Activated T-helper 17 cell treated with anti-CD3 and anti-CD28 coated beads, Interleukin-2, amount 50 U/mL, for 72 hours (primary cell): ENCODE data around the gene DOK6. TPM values are rescaled to one million over a fixed set of nuclear protein-coding genes. Genes with fewer than 3 reads are reported as not detected.

Experiments
- ATAC-seq: fragments of 150-1000 bp; cut with Tn5 transposase; replicated peaks from 2 replicates; pipeline ENCODE4 v1.10.0; 2021; ENCODE audit warnings: mild to moderate bottlenecking, moderate library complexity
- H3K27ac Mint-ChIP-seq: one replicate; pipeline ENCODE4 v1.8.0; 2022; ENCODE audit warnings: mixed read lengths
- H3K27me3 Mint-ChIP-seq: one replicate; pipeline ENCODE4 v1.8.0; 2022; ENCODE audit warnings: mixed read lengths
- H3K36me3 Mint-ChIP-seq: one replicate; pipeline ENCODE4 v1.8.0; 2022; ENCODE audit warnings: low read depth, mild to moderate bottlenecking, mixed read lengths
- H3K4me1 Mint-ChIP-seq: one replicate; pipeline ENCODE4 v1.8.0; 2022; ENCODE audit warnings: mixed read lengths
- H3K4me3 Mint-ChIP-seq: one replicate; pipeline ENCODE4 v1.8.0; 2022; ENCODE audit warnings: mild to moderate bottlenecking, mixed read lengths
- H3K9me3 Mint-ChIP-seq: one replicate; pipeline ENCODE4 v1.8.0; 2022; ENCODE audit warnings: mixed read lengths
- total RNA-seq, 2 donors: library from RNA; stranded (reverse); gene quantifications; one replicate each; pipeline ENCODE4 v1.2.3, GENCODE V29; 2022

Gene DOK6
- total RNA-seq, 2 donors from 2014 or later, result not detected

DNA sequence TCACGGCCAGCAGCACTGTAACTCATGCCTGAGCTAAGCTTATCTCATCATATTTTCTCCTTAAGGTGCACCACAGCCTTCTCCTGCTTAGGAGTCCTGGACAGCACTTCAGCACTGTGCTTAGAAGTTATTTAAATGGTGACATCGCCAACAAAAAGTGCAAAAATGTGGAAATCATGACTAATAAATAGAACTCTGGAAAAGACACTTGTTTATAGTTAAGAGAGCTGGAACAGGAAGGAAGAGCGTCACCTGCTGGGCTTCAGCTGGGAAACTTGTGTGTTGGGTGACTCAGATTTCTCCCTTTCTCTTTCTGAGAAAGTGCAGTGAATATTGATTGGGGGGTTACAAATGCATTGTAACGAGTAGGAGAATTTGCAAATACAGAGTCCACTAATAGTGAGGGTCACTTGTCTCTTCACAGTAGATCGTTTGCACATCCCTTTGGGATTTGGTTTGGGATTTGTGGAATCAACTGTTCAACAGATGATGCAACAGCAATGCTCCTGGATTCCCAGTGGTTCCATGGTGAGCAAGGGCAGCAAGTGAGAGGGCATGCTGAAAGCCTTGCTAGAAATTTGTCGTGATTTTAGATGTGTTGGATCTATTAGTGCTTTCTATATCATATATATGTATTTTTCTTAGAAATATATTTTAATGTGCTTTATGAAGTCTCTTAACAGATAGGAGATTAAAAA is 84.2 kb downstream of the DOK6 start:
- Mint-ChIP-seq H3K36me3 (no peaks in the 10 kb centered on the region), H3K4me3 (no peak overlapping the region), H3K9me3 (peaks cover 3% of the 10 kb centered on the region), H3K4me1 (no peaks in the 10 kb centered on the region), H3K27me3 (peaks cover 13% of the 10 kb centered on the region), H3K27ac (no peak overlapping the region)
- ATAC-seq, result no peak

DNA sequence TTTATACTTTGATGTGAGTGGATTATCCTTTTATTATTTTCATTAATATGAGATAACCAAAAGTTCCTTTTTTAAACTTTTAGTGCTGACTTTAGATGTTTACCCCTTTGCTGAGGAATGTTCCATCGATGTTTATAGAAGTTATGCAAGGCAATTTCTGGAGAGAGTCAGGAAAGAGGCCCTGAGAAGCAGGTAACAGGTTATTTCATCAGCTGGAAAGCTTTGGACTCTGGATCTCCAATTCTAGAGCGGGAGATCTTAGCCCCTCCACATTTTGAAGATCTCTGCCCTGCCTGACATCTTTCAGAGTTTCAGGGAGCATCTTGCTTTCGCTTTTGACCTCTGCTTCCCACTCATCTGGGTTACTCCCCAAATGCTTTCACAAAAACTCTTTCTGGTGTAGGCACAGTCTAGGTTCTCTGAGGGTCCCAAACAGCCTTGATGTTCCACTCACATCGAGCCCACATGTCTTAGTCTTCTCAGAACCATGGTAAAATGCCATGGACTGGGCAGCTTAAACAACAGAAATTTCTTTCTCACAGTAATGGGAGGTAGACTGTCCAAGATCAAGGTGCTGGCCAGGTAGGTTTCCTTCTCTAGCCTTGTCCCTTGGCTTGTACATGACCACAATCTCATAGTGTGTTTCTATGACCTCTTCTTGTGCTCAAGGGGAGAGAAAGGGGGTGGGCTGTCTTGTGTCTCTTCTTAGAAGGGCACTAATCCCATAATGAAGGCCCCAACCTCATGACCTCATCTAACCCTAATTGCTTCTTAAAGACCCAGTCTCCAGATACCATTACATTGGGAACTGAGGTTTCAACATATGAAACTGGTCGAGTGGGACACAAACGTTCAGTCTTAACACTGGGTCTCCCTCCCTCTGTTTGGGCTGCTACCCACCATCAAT is 87.1 kb downstream of the DOK6 start:
- H3K36me3 Mint-ChIP-seq, result no peaks in the 10 kb centered on the region
- no peak for ATAC-seq
- H3K27ac Mint-ChIP-seq, result no peak overlapping the region
- peaks cover 3% of the 10 kb centered on the region for H3K9me3 Mint-ChIP-seq
- H3K4me3 Mint-ChIP-seq, result no peak overlapping the region
- no peaks in the 10 kb centered on the region for H3K4me1 Mint-ChIP-seq
- peaks cover 13% of the 10 kb centered on the region for H3K27me3 Mint-ChIP-seq

DNA sequence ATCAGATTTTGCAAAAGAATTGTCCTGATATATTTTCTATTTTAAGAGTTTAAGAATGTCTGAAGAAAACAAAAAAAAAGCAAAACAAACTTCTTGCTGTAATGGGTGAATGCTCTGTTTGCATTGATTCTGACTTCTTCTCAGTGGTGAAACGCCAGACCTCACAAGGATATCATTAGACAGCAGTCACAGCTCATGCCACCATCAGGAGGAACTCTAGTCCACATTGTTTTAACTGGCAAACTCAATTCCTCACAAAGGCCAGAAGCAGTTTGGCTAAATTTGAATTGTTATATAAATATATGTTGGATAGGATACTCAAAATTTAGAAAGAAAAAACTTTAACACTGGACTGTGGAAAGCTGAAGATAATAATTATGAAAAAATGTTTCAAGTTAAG is 89.4 kb downstream of the DOK6 start:
- no peak overlapping the region for H3K4me3 Mint-ChIP-seq
- no peaks in the 10 kb centered on the region for H3K36me3 Mint-ChIP-seq
- peaks cover 7% of the 10 kb centered on the region for H3K27me3 Mint-ChIP-seq
- H3K9me3 Mint-ChIP-seq, result peaks cover 3% of the 10 kb centered on the region
- no peak overlapping the region for H3K27ac Mint-ChIP-seq
- H3K4me1 Mint-ChIP-seq, result no peaks in the 10 kb centered on the region
- ATAC-seq, result no peak

DNA sequence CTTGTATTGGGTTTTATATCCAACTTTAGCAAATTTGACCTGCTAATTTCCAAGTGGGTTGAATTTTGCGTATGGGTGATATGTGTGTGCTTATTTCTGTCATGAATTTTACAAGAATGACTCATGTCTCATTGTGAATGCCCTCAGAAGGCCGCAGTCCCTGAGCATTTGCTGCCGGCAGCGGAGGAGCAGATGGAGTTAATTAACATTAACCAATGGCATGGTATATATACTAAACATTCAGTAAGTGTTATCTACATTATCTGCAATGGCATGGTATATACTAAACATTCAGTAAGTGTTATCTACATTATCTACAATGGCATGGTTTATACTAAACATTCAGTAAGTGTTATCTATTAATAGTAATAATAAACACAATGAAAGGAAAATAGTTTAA is 90.1 kb downstream of the DOK6 start:
- H3K9me3 Mint-ChIP-seq, result peaks cover 3% of the 10 kb centered on the region
- no peak overlapping the region for H3K27ac Mint-ChIP-seq
- no peaks in the 10 kb centered on the region for H3K4me1 Mint-ChIP-seq
- ATAC-seq, result no peak
- H3K27me3 Mint-ChIP-seq, result peaks cover 7% of the 10 kb centered on the region
- no peaks in the 10 kb centered on the region for H3K36me3 Mint-ChIP-seq
- H3K4me3 Mint-ChIP-seq, result no peak overlapping the region

DNA sequence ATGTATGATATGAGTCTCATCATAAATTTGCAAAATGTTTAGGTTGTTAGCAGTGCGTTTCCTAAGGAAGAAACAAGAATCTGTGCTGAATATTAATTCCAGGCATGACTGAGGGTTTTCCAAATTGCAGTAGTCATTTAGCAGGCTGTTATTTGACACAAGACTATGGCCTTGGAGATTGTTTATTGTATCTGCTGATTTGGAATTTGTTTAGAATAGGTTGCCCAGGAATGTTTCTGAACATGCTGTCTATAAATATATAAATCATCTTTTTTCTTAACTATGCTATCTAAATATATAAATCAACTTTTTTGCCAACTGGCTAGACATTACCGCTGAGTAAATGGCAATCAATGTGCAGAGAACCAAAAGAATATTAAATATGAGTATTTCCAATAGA is 90.9 kb downstream of the DOK6 start:
- H3K4me1 Mint-ChIP-seq, result no peaks in the 10 kb centered on the region

DNA sequence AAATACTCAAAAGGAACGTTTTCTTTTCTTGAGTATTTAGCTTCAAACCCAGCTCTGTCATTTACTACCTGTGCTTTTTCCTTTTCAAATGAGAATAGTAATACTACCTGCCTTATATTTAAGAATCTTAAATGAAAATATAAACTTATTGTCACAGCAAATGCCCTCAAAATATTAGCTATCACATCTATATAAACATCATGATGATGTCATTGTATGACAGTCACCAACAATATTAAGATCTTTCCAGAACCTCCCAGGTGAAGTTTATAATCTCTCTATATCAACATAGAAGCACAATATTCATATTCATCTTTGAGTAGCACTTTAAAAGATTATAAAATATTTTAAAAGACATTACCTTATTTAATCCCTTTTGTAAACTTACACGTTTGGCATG is 92.2 kb downstream of the DOK6 start:
- ATAC-seq, result no peak
- Mint-ChIP-seq H3K27me3 (peaks cover 6% of the 10 kb centered on the region), H3K4me1 (no peaks in the 10 kb centered on the region), H3K9me3 (peaks cover 3% of the 10 kb centered on the region), H3K4me3 (no peak overlapping the region), H3K27ac (no peak overlapping the region), H3K36me3 (no peaks in the 10 kb centered on the region)

More for the DNA sequence above, 90.9 kb downstream of the DOK6 start:
- H3K9me3 Mint-ChIP-seq, result peaks cover 3% of the 10 kb centered on the region
- H3K27ac Mint-ChIP-seq, result no peak overlapping the region
- ATAC-seq, result no peak
- H3K36me3 Mint-ChIP-seq, result no peaks in the 10 kb centered on the region
- H3K4me3 Mint-ChIP-seq, result no peak overlapping the region
- peaks cover 9% of the 10 kb centered on the region for H3K27me3 Mint-ChIP-seq

DNA sequence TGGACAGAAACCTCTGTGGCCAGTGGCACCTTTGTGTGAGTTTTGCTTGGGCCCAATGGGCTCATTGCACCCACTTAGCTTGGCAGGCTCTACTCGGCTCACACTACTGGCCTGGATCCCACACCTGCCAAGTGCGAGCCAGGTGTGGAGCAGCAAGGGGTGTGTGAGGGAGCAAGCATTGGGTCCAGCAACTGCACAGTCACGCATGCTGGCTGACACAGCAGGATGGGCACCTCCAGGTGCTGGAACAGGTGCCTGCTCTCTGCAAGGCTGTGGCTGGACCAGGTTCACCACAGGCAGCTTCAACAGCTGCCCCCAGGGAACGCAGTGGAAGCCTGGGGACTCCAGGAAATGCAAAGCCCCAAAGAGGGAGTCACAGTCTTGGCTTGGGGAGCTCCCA is 94.2 kb downstream of the DOK6 start:
- no peaks in the 10 kb centered on the region for H3K4me1 Mint-ChIP-seq
- H3K27ac Mint-ChIP-seq, result no peak overlapping the region
- peaks cover 9% of the 10 kb centered on the region for H3K27me3 Mint-ChIP-seq
- ATAC-seq, result no peak
- H3K9me3 Mint-ChIP-seq, result no peaks in the 10 kb centered on the region
- H3K36me3 Mint-ChIP-seq, result no peaks in the 10 kb centered on the region
- no peak overlapping the region for H3K4me3 Mint-ChIP-seq

DNA sequence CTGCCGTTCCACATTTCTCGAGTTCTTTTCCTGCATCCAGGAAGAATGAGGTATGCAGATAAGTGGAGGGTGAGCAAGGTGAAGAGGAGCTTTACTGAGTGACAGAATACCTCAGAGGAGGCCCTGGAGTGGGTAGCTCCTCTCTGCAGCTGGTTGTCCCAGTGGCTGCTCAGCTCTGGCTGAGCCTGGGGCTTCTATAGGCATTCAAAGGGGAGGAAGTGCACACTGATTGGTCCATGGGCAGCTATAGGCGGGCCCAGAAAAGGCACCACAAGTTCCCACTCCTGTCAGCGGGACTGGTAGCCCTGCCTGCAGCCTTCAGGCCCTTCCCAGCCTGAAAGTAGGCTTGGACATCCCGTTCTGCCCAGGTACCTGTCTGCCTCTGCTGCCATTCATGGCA is 94.7 kb downstream of the DOK6 start:
- Mint-ChIP-seq H3K4me3 (no peak overlapping the region), H3K9me3 (no peaks in the 10 kb centered on the region), H3K36me3 (no peaks in the 10 kb centered on the region), H3K27me3 (peaks cover 14% of the 10 kb centered on the region), H3K27ac (no peak overlapping the region), H3K4me1 (no peaks in the 10 kb centered on the region)
- ATAC-seq, result no peak

DNA sequence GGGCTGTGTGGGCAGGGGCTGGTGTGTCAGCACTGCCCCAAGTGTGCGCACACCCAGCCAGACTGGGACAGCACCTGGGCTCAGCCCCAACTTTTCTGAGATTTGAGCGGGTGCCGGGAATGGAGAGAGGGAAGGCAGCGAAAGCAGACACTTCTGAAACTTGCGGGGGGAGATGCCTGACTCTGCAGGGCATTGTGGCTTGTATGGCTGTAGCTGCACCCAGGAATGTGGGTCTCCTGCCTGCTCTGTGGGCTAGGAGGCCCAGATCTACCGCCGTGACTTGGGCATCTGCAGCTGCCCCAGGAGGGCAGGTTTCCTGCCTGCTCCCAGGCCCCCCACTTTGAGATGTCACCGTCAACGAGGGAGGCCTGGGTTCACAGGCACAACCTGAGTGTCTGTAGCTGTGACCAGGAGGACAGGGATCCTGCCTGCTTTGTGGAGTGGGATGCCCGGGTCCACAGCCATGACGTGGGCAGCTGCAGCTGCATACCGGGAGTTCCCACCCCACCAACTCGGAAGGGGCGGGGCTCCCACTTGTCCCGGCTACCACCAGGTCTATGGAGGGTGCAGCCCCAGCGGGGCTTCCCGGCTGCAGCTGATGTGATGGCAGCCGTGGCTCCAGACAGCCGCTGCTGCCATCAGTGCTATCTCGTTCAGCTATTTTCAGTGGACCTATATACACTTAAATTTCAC is 95.3 kb downstream of the DOK6 start:
- Mint-ChIP-seq H3K36me3 (no peaks in the 10 kb centered on the region), H3K4me1 (no peaks in the 10 kb centered on the region), H3K27me3 (peaks cover 14% of the 10 kb centered on the region), H3K27ac (no peak overlapping the region), H3K4me3 (no peak overlapping the region), H3K9me3 (no peaks in the 10 kb centered on the region)
- no peak for ATAC-seq

DNA sequence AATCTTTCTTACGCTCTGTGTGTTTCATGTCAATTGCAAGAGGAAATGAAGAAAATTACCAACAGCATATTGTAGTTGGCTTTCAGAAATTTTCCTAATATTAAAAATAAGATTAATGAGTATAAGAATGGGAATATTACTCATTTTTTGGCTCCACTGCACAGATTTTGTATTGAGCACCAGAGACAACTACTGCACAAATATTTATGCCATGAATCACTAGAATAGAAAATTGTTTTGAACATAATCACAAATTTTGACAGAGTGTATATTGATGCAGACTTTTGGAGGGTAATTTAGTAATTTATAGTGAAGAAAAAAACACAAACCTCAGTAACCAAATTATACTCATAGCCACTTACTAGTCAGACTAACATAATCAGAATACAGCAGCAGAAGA is 118.3 kb downstream of the DOK6 start:
- Mint-ChIP-seq H3K27me3 (no peaks in the 10 kb centered on the region), H3K4me1 (no peaks in the 10 kb centered on the region), H3K9me3 (no peaks in the 10 kb centered on the region), H3K36me3 (no peaks in the 10 kb centered on the region), H3K4me3 (no peak overlapping the region), H3K27ac (no peak overlapping the region)
- no peak for ATAC-seq

DNA sequence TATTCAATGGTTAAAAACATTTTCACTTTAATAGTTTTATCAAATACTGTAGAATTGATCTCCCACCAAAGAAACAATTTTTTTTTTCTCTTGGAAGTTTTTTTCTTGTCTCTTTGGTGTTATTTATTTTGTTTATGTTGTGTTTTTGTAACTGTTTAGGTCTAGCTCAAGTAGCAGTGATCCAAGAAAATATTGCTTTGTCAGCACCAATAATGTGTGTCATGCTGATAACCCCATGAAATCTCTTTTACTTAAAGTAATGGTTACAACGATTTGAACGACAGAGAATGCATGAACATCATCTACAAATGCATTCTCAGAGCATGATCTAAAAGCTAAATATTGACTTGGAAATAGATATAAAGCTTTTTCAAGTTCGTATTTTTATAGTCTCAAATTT is 122.9 kb downstream of the DOK6 start:
- no peaks in the 10 kb centered on the region for H3K27me3 Mint-ChIP-seq

DNA sequence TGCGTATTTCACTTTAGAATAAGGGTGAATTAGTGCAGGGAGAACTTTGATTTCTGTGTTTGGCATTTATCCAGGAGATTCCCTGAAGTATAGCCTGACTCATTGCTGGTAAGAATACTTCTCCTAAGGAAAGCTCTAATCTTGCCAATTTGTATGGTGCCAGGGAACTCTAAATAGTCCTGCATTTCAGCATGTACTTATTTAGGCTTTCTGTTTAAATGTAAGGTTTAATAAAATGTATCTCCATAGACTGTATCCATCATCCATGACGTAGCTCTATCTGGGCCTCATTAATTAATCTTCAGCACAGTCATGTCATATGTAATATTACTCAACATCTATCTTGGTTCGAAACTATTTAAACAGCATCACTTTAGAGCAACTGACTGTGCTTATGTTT is 127.7 kb downstream of the DOK6 start:
- Mint-ChIP-seq H3K4me1 (no peaks in the 10 kb centered on the region), H3K27ac (no peak overlapping the region), H3K36me3 (no peaks in the 10 kb centered on the region), H3K9me3 (no peaks in the 10 kb centered on the region), H3K4me3 (no peak overlapping the region), H3K27me3 (no peaks in the 10 kb centered on the region)
- ATAC-seq, result no peak

More for the DNA sequence above, 122.9 kb downstream of the DOK6 start:
- Mint-ChIP-seq H3K36me3 (no peaks in the 10 kb centered on the region), H3K4me3 (no peak overlapping the region), H3K9me3 (no peaks in the 10 kb centered on the region), H3K4me1 (no peaks in the 10 kb centered on the region), H3K27ac (no peak overlapping the region)
- ATAC-seq, result no peak

DNA sequence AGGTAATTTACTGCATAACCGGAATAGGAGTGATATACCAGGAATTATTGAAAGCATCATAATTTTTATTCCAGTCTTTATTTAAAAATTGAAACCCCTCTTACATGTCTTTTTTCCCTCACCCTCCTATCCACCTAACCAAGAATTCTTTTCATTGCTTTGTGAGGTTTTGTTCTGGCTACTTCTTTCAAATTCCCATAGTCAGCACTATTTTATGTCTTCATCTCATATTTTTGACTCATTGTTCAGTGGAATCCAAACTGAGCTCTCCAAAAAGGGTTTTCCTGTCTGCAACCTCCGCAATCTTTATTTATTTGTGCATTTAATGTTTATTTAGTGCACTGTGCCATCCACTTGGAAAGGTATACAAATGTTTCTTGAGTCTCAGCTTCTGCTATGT is 128.5 kb downstream of the DOK6 start:
- no peaks in the 10 kb centered on the region for H3K9me3 Mint-ChIP-seq
- no peaks in the 10 kb centered on the region for H3K4me1 Mint-ChIP-seq
- H3K36me3 Mint-ChIP-seq, result no peaks in the 10 kb centered on the region
- no peak for ATAC-seq
- H3K27ac Mint-ChIP-seq, result no peak overlapping the region
- no peaks in the 10 kb centered on the region for H3K27me3 Mint-ChIP-seq
- H3K4me3 Mint-ChIP-seq, result no peak overlapping the region

DNA sequence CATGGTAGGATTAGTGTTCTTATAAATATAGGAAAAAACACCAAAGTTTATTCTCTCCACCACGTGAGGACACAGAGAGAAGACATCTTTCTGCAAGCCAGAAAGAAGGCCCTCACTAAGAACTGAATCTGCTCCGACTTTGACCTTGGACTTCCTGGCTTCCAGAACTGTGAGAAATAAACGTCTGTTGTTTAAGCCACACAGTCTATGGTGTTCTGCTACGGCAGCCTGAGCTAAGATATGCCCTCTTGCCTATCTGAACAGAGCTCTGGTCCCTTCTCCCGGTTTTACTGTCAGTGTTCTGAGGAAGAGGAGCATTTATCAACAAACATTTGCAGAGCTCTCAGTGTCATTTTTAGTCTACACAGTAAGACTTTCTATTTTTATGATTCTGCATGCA is 131.3 kb downstream of the DOK6 start:
- Mint-ChIP-seq H3K27me3 (no peaks in the 10 kb centered on the region), H3K9me3 (no peaks in the 10 kb centered on the region), H3K27ac (no peak overlapping the region), H3K36me3 (no peaks in the 10 kb centered on the region), H3K4me3 (no peak overlapping the region), H3K4me1 (no peaks in the 10 kb centered on the region)
- ATAC-seq, result no peak

DNA sequence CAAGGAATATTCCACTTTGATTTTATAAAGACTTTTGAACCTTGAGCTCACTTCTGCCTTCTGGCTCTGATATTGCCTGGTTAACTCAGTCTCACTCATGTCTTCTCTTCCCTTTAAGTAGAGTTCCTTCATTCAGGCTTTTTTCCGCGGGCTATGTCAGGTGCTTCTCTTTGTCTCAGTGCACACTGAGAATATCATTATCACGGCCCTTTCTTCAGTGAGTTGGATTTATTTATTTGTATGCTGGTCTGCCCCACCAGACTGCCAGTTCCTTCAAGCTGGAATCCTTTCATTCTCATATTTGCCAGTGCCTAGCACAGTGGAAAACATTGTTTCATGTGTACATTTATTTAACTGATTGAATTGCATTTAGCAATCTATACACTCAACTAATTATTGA is 136.5 kb downstream of the DOK6 start:
- no peaks in the 10 kb centered on the region for H3K4me1 Mint-ChIP-seq
- H3K9me3 Mint-ChIP-seq, result no peaks in the 10 kb centered on the region
- H3K4me3 Mint-ChIP-seq, result no peak overlapping the region
- no peak overlapping the region for H3K27ac Mint-ChIP-seq
- H3K27me3 Mint-ChIP-seq, result no peaks in the 10 kb centered on the region
- ATAC-seq, result no peak
- H3K36me3 Mint-ChIP-seq, result no peaks in the 10 kb centered on the region
